SK-MEL-5 (cell line): ENCODE results near the gene ADO. TPM values are rescaled to one million over a fixed set of nuclear protein-coding genes. Genes with fewer than 3 reads are reported as not detected.

Experiments used
- DNase-seq: peaks from one replicate; pipeline ENCODE4 v3.0.0-alpha.2; 2016; ENCODE audit warnings: low read depth, low spot score
- in situ Hi-C: cut with HindIII; loops from 2 replicates; pipeline ENCODE4 v1.10.0; 2016; ENCODE audit warnings: low sequenced_read_pairs, high pct_unique_total_duplicates, low pct_unique_long_range_greater_than_20kb
- total RNA-seq: library from RNA; depleted of rRNA; stranded (reverse); fragments of >200 nt; shearing (Covaris generic); gene quantifications from 2 replicates; pipeline ENCODE4 v1.2.3, GENCODE V29; 2014; rRNA removed

The ADO gene
- total RNA-seq, 1 experiment from 2014 or later, result 32.8 TPM

- DNase-seq, result peak; percentile 6
- in situ Hi-C loops, result no loop called here
Measured at GRCh38 chr10:62844280-62845011, 39.9 kb downstream of the ADO start.

- no peak for DNase-seq
- in situ Hi-C loops, result no loop called here
Measured at GRCh38 chr10:62847433-62847832, 42.9 kb downstream of the ADO start.

- no peak for DNase-seq
- in situ Hi-C loops, result no loop called here
Measured at GRCh38 chr10:62850646-62851045, 46.1 kb downstream of the ADO start.

GRCh38 chr10:62851442-62851841 is 46.9 kb downstream of the ADO start:
- peak; percentile 65 for DNase-seq
- in situ Hi-C loops, result no loop called here

- in situ Hi-C loops, result no loop called here
- DNase-seq, result no peak
Measured at GRCh38 chr10:62852961-62853702, 48.6 kb downstream of the ADO start.

- in situ Hi-C loops, result no loop called here
- no peak for DNase-seq
Measured at GRCh38 chr10:62853710-62854109, 49.2 kb downstream of the ADO start.

- in situ Hi-C loops, result no loop called here
- no peak for DNase-seq
Measured at GRCh38 chr10:62856021-62856420, 51.5 kb downstream of the ADO start.

Other genes starting within 250 kb of the ADO start
- gene EGR2, start 11.6 kb downstream of the ADO start, total RNA-seq, result 0.63 and 0.75 TPM in 2 replicates